OCI-LY7 (cell line): ENCODE data around the gene KRT86.

Experiments
- CTCF ChIP-seq: fragments of 200-600 bp; sonication (generic); conservative IDR thresholded peaks from 2 replicates; pipeline ENCODE4 v1.5.1; 2014; ENCODE audit warnings: mild to moderate bottlenecking, antibody characterized with exemption, low read length, moderate library complexity, mixed read lengths
- EZH2phosphoT487 ChIP-seq: fragments of 200-600 bp; sonication (generic); IDR thresholded peaks from 2 replicates; pipeline ENCODE4 v1.6.1; 2018; ENCODE audit warnings: low read depth, borderline replicate concordance, mild to moderate bottlenecking, mixed run types, antibody characterized with exemption, low read length, moderate library complexity, mixed read lengths

DNA sequence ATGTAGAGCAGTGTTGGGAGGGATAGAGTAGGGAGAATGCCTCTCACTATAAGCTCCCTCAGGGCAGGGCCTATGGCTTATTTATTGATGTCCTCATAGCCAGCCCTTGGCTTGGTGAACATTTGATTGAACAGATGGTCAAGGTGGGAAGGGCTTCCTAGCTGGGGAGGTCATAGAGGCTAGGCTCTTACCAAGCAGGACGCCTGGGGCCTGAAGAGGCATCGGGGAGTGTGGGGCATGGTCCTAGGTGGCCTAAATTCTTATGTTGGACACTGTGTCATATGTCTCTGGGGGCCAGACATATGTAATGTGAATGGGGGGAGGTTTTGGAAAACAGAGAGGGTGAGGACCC, 17.9 kb upstream of the KRT86 start:
- TF ChIP-seq CTCF (no peak), EZH2phosphoT487 (no peak)
